Measurements from ENCODE around the gene BMPR1B.
"Not testable (repeated sequence)": the region's sequence is repeated elsewhere in the genome, so short reads cannot be mapped to it uniquely, and the experiment has no call there.

The BMPR1B gene

GRCh38 chr4:94841166-94841863 lies 83.6 kb downstream of the BMPR1B start:
- not testable (repeated sequence) for DNase-seq

GRCh38 chr4:94841864-94842221 lies 84.1 kb downstream of the BMPR1B start:
- DNase-seq = no peak

- DNase-seq = no peak
These were observed 85.5 kb downstream of the BMPR1B start for GRCh38 chr4:94843216-94843615.

- DNase-seq = no peak
These were observed 90.6 kb downstream of the BMPR1B start for GRCh38 chr4:94848326-94848725.

- no peak for DNase-seq
These were observed 92.1 kb downstream of the BMPR1B start for GRCh38 chr4:94849901-94850300.

GRCh38 chr4:94852616-94853015 lies 94.9 kb downstream of the BMPR1B start:
- DNase-seq = no peak

- DNase-seq = no peak
These were observed 98.3 kb downstream of the BMPR1B start for GRCh38 chr4:94856030-94856429.

- DNase-seq = no peak
These were observed 112.4 kb downstream of the BMPR1B start for GRCh38 chr4:94870146-94870545.

GRCh38 chr4:94871644-94872305 lies 114.0 kb downstream of the BMPR1B start:
- no peak for DNase-seq

GRCh38 chr4:94877973-94878372 lies 120.2 kb downstream of the BMPR1B start:
- no peak for DNase-seq

- no peak for DNase-seq
These were observed 123.2 kb downstream of the BMPR1B start for GRCh38 chr4:94880956-94881355.

GRCh38 chr4:94882756-94883155 lies 125.0 kb downstream of the BMPR1B start:
- DNase-seq = no peak

GRCh38 chr4:94887027-94887426 lies 129.3 kb downstream of the BMPR1B start:
- DNase-seq = no peak

GRCh38 chr4:94889523-94889922 lies 131.8 kb downstream of the BMPR1B start:
- DNase-seq = no peak

GRCh38 chr4:94889946-94890345 lies 132.2 kb downstream of the BMPR1B start:
- DNase-seq = no peak

GRCh38 chr4:94890579-94890978 lies 132.8 kb downstream of the BMPR1B start:
- no peak for DNase-seq

GRCh38 chr4:94892051-94892450 lies 134.3 kb downstream of the BMPR1B start:
- DNase-seq = no peak

- no peak for DNase-seq
These were observed 137.3 kb downstream of the BMPR1B start for GRCh38 chr4:94895081-94895480.

GRCh38 chr4:94897023-94897422 lies 139.3 kb downstream of the BMPR1B start:
- no peak for DNase-seq

- DNase-seq = no peak
These were observed 147.8 kb downstream of the BMPR1B start for GRCh38 chr4:94905511-94905910.

GRCh38 chr4:94909645-94910044 lies 151.9 kb downstream of the BMPR1B start:
- DNase-seq = no peak

- DNase-seq = no peak
These were observed 153.4 kb downstream of the BMPR1B start for GRCh38 chr4:94911106-94911505.

- DNase-seq = no peak
These were observed 154.9 kb downstream of the BMPR1B start for GRCh38 chr4:94912606-94913005.

- no peak for DNase-seq
These were observed 155.6 kb downstream of the BMPR1B start for GRCh38 chr4:94913316-94913715.

GRCh38 chr4:94917146-94917545 lies 159.4 kb downstream of the BMPR1B start:
- no peak for DNase-seq
